Activated naive CD8-positive, alpha-beta T cell treated with anti-CD3 and anti-CD28 coated beads, Interleukin-2, amount 10 ng/mL, durations not matched to agents 7 days and 5 days (primary cell): Measurements from ENCODE around the gene LAMA3. TPM values are rescaled to one million over a fixed set of nuclear protein-coding genes. Genes with fewer than 3 reads are reported as not detected.
A peak's percentile ranks its signal among the peaks of the same experiment; 100 is the strongest.

Experiments used
- ATAC-seq: fragments of 150-1000 bp; cut with Tn5 transposase; one replicate; pipeline ENCODE4 v1.10.0; 2021; ENCODE audit warnings: low read depth, moderate library complexity
- POLR2A ChIA-PET: fragments of 350-600 bp; sonication (Branson Sonifier 250); formaldehyde crosslinking; loops from one replicate; lab custom pipeline; 2021; ENCODE audit warnings: antibody characterized with exemption; lab: Charles Lee
- DNase-seq: peaks from one replicate; pipeline ENCODE4 v3.0.0; 2021
- H3K27ac Mint-ChIP-seq: one replicate; pipeline ENCODE4 v1.8.0; 2022; ENCODE audit warnings: mild to moderate bottlenecking, mixed read lengths
- H3K27me3 Mint-ChIP-seq: one replicate; pipeline ENCODE4 v1.8.0; 2022; ENCODE audit warnings: mild to moderate bottlenecking, moderate library complexity, mixed read lengths
- H3K36me3 Mint-ChIP-seq: one replicate; pipeline ENCODE4 v1.8.0; 2021; ENCODE audit warnings: mild to moderate bottlenecking, mixed read lengths
- H3K4me1 Mint-ChIP-seq: one replicate; pipeline ENCODE4 v1.8.0; 2021; ENCODE audit warnings: mixed read lengths
- H3K4me3 Mint-ChIP-seq: one replicate; pipeline ENCODE4 v1.8.0; 2022; ENCODE audit warnings: mild to moderate bottlenecking, moderate library complexity, mixed read lengths
- H3K9me3 Mint-ChIP-seq: one replicate; pipeline ENCODE4 v1.8.0; 2021; ENCODE audit warnings: mixed read lengths
- total RNA-seq, 2 experiments: library from RNA; stranded (reverse); gene quantifications; one replicate each; pipeline ENCODE4 v1.2.3, GENCODE V29; 2021

The LAMA3 gene
- total RNA-seq, 2 experiments from 2014 or later = 0.14 to 0.19 TPM

GRCh38 chr18:23825496-23825895 is 136.2 kb downstream of the LAMA3 start:
- no peaks in the 10 kb centered on the region for H3K9me3 Mint-ChIP-seq
- H3K27ac Mint-ChIP-seq = no peak overlapping the region
- ATAC-seq = no peak
- H3K4me1 Mint-ChIP-seq = peaks cover 28% of the 10 kb centered on the region
- no peak overlapping the region for H3K4me3 Mint-ChIP-seq
- H3K27me3 Mint-ChIP-seq = peaks cover 11% of the 10 kb centered on the region
- peaks cover 3% of the 10 kb centered on the region for H3K36me3 Mint-ChIP-seq
- POLR2A ChIA-PET = interaction anchor here (1.0 kb wide), 1 partner anchor 189 kb away, joined by 4 read pairs; no protein-coding TSS in a partner anchor
- no peak for DNase-seq

- H3K4me3 Mint-ChIP-seq = peak overlapping the region; percentile 1
- H3K36me3 Mint-ChIP-seq = peaks cover 3% of the 10 kb centered on the region
- H3K9me3 Mint-ChIP-seq = no peaks in the 10 kb centered on the region
- ATAC-seq (peak; percentile 39), DNase-seq (no peak)
- H3K4me1 Mint-ChIP-seq = peaks cover 28% of the 10 kb centered on the region
- POLR2A ChIA-PET = interaction anchor here (1.0 kb wide), 1 partner anchor 189 kb away, joined by 4 read pairs; no protein-coding TSS in a partner anchor
- no peak overlapping the region for H3K27ac Mint-ChIP-seq
- peaks cover 8% of the 10 kb centered on the region for H3K27me3 Mint-ChIP-seq
Measured at GRCh38 chr18:23825978-23826405, 136.7 kb downstream of the LAMA3 start.

DNA sequence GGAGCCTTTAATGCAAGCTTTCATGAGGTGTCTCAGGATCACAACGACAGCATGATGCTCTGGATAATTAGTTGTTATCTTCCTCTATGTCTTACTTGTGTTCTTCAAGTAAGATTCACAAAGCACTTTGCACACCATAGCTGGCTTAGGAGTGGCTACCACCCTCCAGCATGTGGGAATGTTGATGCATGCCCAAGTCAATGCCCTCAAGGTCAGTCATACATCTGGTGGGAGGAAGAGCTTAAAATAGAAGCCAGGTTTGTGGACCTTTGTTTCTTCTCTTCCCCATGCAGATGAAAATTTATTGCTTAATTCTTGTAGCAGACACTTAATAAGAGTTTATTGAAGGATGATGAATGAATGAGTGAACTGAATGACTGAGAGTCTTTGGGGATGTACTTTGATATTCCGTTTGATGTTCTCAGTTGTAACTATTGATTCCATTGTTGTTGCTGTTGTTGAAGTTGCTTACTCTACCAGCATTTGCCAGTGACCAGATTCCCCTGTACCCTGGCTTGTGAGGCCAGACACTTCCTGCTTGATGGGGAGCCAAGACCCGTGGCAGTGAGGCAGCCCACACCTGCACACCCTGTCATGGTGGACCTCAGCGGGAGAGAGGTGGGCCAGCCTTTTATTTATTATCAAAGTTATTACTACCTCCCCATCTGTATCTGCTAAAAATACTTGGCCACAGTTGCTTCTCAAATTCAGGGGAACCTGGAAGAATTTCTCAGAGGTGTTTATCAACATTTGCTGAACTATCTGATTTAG is 137.8 kb downstream of the LAMA3 start:
- no peak for ATAC-seq
- H3K36me3 Mint-ChIP-seq = peaks cover 3% of the 10 kb centered on the region

GRCh38 chr18:23827681-23828080 is 138.4 kb downstream of the LAMA3 start:
- no peak overlapping the region for H3K4me3 Mint-ChIP-seq
- ATAC-seq (no peak), DNase-seq (no peak)
- peaks cover 3% of the 10 kb centered on the region for H3K27me3 Mint-ChIP-seq
- POLR2A ChIA-PET = interaction anchor here (1.9 kb wide), 1 partner anchor 36 kb away, joined by 12 read pairs; no protein-coding TSS in a partner anchor
- H3K36me3 Mint-ChIP-seq = peaks cover 3% of the 10 kb centered on the region
- no peaks in the 10 kb centered on the region for H3K9me3 Mint-ChIP-seq
- no peak overlapping the region for H3K27ac Mint-ChIP-seq
- peaks cover 28% of the 10 kb centered on the region for H3K4me1 Mint-ChIP-seq

More for the DNA sequence above, 137.8 kb downstream of the LAMA3 start:
- Mint-ChIP-seq H3K27me3 (peaks cover 5% of the 10 kb centered on the region), H3K9me3 (no peaks in the 10 kb centered on the region), H3K4me1 (peaks cover 28% of the 10 kb centered on the region), H3K27ac (peak overlapping the region; percentile 42), H3K4me3 (no peak overlapping the region)
- POLR2A ChIA-PET = no interaction called here
- no peak for DNase-seq

- POLR2A ChIA-PET = interaction anchor here (0.6 to 1.9 kb wide), 5 partner anchors 19 to 116 kb away, joined by 3 to 12 read pairs (median 3); no protein-coding TSS in a partner anchor
- H3K4me3 Mint-ChIP-seq = peak overlapping the region; percentile 33
- peaks cover 3% of the 10 kb centered on the region for H3K36me3 Mint-ChIP-seq
- DNase-seq (no peak), ATAC-seq (peak; percentile 98)
- peaks cover 2% of the 10 kb centered on the region for H3K27me3 Mint-ChIP-seq
- H3K27ac Mint-ChIP-seq = peak overlapping the region; percentile 73
- peaks cover 28% of the 10 kb centered on the region for H3K4me1 Mint-ChIP-seq
- H3K9me3 Mint-ChIP-seq = no peaks in the 10 kb centered on the region
Measured at GRCh38 chr18:23828426-23828825, 139.2 kb downstream of the LAMA3 start.

GRCh38 chr18:23832911-23833310 is 143.7 kb downstream of the LAMA3 start:
- DNase-seq = no peak
- Mint-ChIP-seq H3K27me3 (no peaks in the 10 kb centered on the region), H3K36me3 (no peaks in the 10 kb centered on the region), H3K27ac (no peak overlapping the region), H3K4me3 (no peak overlapping the region), H3K9me3 (no peaks in the 10 kb centered on the region), H3K4me1 (peaks cover 19% of the 10 kb centered on the region)
- ATAC-seq = no peak
- POLR2A ChIA-PET = no interaction called here

DNA sequence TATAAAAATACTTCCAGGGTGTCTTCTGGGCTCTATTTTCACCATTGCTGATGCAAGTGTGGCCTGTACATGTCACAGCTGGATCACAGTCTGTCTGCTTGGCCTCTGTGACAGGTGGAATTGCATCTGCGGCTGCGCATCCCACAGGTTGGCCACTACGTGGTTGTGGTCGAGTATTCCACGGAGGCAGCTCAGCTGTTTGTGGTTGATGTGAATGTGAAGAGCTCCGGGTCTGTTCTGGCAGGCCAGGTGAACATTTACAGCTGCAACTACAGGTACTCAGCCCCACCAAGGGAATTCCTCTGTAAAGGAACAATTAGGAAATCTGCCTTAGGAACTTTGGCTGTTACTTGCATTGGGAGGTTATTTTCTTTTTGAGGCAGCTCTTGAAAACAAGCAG is 144.5 kb downstream of the LAMA3 start:
- POLR2A ChIA-PET = no interaction called here
- DNase-seq = no peak

GRCh38 chr18:23835091-23835490 is 145.8 kb downstream of the LAMA3 start:
- Mint-ChIP-seq H3K27me3 (no peaks in the 10 kb centered on the region), H3K9me3 (no peaks in the 10 kb centered on the region), H3K4me3 (no peak overlapping the region), H3K27ac (no peak overlapping the region), H3K36me3 (no peaks in the 10 kb centered on the region), H3K4me1 (peaks cover 13% of the 10 kb centered on the region)
- POLR2A ChIA-PET = no interaction called here
- no peak for ATAC-seq
- DNase-seq = no peak

More for the DNA sequence above, 144.5 kb downstream of the LAMA3 start:
- Mint-ChIP-seq H3K27me3 (no peaks in the 10 kb centered on the region), H3K4me1 (peaks cover 16% of the 10 kb centered on the region), H3K27ac (no peak overlapping the region), H3K4me3 (no peak overlapping the region), H3K36me3 (no peaks in the 10 kb centered on the region), H3K9me3 (no peaks in the 10 kb centered on the region)
- ATAC-seq = peak; percentile 15

DNA sequence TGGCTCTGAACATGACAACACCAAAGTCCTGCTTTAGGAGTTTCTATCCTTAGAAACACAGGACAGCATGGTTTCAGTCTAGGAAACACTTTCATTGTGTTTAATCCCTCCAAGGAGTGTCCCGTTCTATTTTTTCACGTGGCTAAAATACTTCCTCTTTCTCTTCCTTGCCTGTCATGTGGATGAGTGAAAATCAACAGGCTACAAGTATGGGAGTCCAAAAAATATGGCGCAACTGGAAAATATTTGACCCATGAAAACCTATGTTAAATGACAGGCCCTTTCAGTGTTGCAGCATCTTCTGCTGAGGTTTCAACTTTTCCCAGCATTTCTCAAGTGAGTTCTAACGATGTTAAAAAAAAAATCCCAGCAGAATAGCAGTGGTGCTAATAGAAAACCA is 146.3 kb downstream of the LAMA3 start:
- no peaks in the 10 kb centered on the region for H3K36me3 Mint-ChIP-seq
- H3K27ac Mint-ChIP-seq = no peak overlapping the region
- H3K27me3 Mint-ChIP-seq = no peaks in the 10 kb centered on the region
- H3K4me1 Mint-ChIP-seq = peaks cover 13% of the 10 kb centered on the region
- no peak for DNase-seq
- no peaks in the 10 kb centered on the region for H3K9me3 Mint-ChIP-seq
- no peak for ATAC-seq
- POLR2A ChIA-PET = no interaction called here
- no peak overlapping the region for H3K4me3 Mint-ChIP-seq

GRCh38 chr18:23837591-23837990 is 148.3 kb downstream of the LAMA3 start:
- no peak overlapping the region for H3K4me3 Mint-ChIP-seq
- DNase-seq (no peak), ATAC-seq (no peak)
- no peaks in the 10 kb centered on the region for H3K36me3 Mint-ChIP-seq
- H3K27me3 Mint-ChIP-seq = peaks cover 4% of the 10 kb centered on the region
- POLR2A ChIA-PET = no interaction called here
- no peaks in the 10 kb centered on the region for H3K9me3 Mint-ChIP-seq
- peaks cover 13% of the 10 kb centered on the region for H3K4me1 Mint-ChIP-seq
- H3K27ac Mint-ChIP-seq = no peak overlapping the region

GRCh38 chr18:23838233-23838632 is 149.0 kb downstream of the LAMA3 start:
- peaks cover 13% of the 10 kb centered on the region for H3K4me1 Mint-ChIP-seq
- H3K36me3 Mint-ChIP-seq = no peaks in the 10 kb centered on the region
- ATAC-seq (no peak), DNase-seq (no peak)
- H3K4me3 Mint-ChIP-seq = no peak overlapping the region
- H3K27ac Mint-ChIP-seq = no peak overlapping the region
- H3K27me3 Mint-ChIP-seq = peaks cover 7% of the 10 kb centered on the region
- no peaks in the 10 kb centered on the region for H3K9me3 Mint-ChIP-seq
- POLR2A ChIA-PET = interaction anchor here (0.6 to 1.4 kb wide), 2 partner anchors 22 to 33 kb away, joined by 3 to 4 read pairs; no protein-coding TSS in a partner anchor

- POLR2A ChIA-PET = interaction anchor here (0.6 to 1.4 kb wide), 2 partner anchors 33 to 153 kb away, joined by 3 to 4 read pairs; no protein-coding TSS in a partner anchor
- peaks cover 12% of the 10 kb centered on the region for H3K4me1 Mint-ChIP-seq
- no peaks in the 10 kb centered on the region for H3K36me3 Mint-ChIP-seq
- peak; percentile 58 for ATAC-seq
- peaks cover 13% of the 10 kb centered on the region for H3K27me3 Mint-ChIP-seq
- no peak for DNase-seq
- no peak overlapping the region for H3K27ac Mint-ChIP-seq
- no peak overlapping the region for H3K4me3 Mint-ChIP-seq
- no peaks in the 10 kb centered on the region for H3K9me3 Mint-ChIP-seq
Measured at GRCh38 chr18:23838801-23839366, 149.6 kb downstream of the LAMA3 start.

DNA sequence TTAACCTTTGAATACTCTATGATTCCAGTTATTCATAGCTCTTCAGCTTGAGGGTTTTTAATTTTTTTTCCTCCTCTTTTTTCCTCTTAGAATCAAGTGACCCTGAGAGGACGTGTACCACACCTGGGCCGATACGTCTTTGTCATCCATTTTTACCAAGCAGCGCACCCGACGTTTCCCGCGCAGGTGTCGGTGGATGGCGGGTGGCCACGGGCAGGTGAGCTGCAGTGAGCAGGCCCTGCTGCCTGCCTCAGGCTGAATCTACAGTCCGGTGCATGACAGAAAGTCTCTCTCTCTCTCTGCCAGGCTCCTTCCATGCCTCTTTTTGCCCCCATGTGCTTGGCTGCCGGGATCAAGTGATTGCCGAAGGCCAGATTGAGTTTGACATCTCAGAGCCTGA is 153.1 kb downstream of the LAMA3 start:
- H3K4me3 Mint-ChIP-seq = no peak overlapping the region
- no peaks in the 10 kb centered on the region for H3K36me3 Mint-ChIP-seq
- DNase-seq (no peak), ATAC-seq (no peak)
- no peak overlapping the region for H3K27ac Mint-ChIP-seq
- H3K4me1 Mint-ChIP-seq = peaks cover 9% of the 10 kb centered on the region
- peaks cover 13% of the 10 kb centered on the region for H3K27me3 Mint-ChIP-seq
- POLR2A ChIA-PET = interaction anchor here (0.6 kb wide), 1 partner anchor 9 kb away, joined by 3 read pairs; no protein-coding TSS in a partner anchor
- H3K9me3 Mint-ChIP-seq = no peaks in the 10 kb centered on the region
